ENCODE data around the gene SOS2. TPM values are rescaled to one million over a fixed set of nuclear protein-coding genes. Genes with fewer than 3 reads are reported as not detected.
"Not testable (repeated sequence)": the region's sequence is repeated elsewhere in the genome, so short reads cannot be mapped to it uniquely, and the experiment has no call there.

The SOS2 gene
- polyA plus RNA-seq, 4 donors = 9.5 to 25.7 (median 21.7) TPM

DNA sequence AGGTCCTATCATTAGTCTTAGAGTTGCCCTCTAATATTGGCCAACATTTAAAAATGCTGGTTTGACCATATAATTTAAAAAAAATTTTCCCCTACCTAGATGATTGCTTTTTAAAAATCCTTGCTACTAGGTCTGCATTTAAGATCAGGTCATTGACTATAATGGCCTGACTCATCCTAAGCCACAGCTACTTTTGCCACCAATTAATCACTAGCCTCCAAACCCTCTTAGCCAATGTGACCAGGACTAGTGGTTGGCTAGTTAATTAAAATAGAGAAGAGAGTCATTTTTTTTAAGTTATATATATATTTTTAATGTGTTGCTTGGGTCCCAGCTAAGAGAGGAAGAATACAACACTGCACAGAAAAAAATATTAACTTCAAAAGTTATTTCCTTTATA, 57.5 kb downstream of the SOS2 start:
- DNase-seq (no peak), FAIRE-seq (no peak)
- no peaks in the 10 kb centered on the region for H3K27me3 ChIP-seq (ENCODE audit: control insufficient read depth in 3 of 3, insufficient read depth in 3 of 3, low read length in 3 of 3)
- no peak overlapping the region for H3K4me3 ChIP-seq (ENCODE audit: low read depth in 1 of 3, low read length in 3 of 3)
- no peak overlapping the region for H3K27ac ChIP-seq (ENCODE audit: low read depth in 1 of 3, low read length in 2 of 3)
- H3K36me3 ChIP-seq (ENCODE audit: control insufficient read depth in 3 of 3, insufficient read depth in 2 of 3, low read depth in 1 of 3, low read length in 3 of 3) = peaks cover 0 to 29% (median 6%) of the 10 kb centered on the region in 3 donors
- no peaks in the 10 kb centered on the region for H3K9me3 ChIP-seq (ENCODE audit: control insufficient read depth in 2 of 2, insufficient read depth in 1 of 2, low read depth in 1 of 2, low read length in 1 of 2)
- H3K4me1 ChIP-seq (ENCODE audit: control insufficient read depth in 3 of 3, insufficient read depth in 2 of 3, low read depth in 1 of 3, low read length in 2 of 3) = no peaks in the 10 kb centered on the region

DNA sequence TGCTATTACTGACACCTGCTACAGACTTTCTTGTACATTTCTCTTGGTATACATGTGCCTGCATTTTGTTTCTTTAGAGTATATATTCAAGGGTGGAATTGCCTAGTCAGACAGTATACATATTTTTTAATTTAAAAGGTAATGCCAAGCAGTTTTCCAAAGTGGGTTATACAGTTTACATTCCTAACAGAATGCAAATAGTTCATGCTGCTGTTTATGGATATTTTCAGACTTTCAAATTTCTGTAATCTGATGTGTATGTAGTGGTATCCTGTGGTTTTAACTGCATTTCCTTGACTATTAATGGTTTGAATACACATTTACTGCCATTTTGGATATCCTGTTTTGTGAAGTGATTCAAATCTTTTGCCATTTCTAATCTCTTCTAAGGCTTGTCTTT, 59.5 kb downstream of the SOS2 start:
- Histone ChIP-seq H3K36me3 (ENCODE audit: control insufficient read depth in 3 of 3, insufficient read depth in 2 of 3, low read depth in 1 of 3, low read length in 3 of 3) (peaks cover 0 to 23% (median 5%) of the 10 kb centered on the region in 3 donors), H3K4me1 (ENCODE audit: control insufficient read depth in 3 of 3, insufficient read depth in 2 of 3, low read depth in 1 of 3, low read length in 2 of 3) (no peaks in the 10 kb centered on the region), H3K9me3 (ENCODE audit: control insufficient read depth in 2 of 2, insufficient read depth in 1 of 2, low read depth in 1 of 2, low read length in 1 of 2) (no peaks in the 10 kb centered on the region), H3K4me3 (ENCODE audit: low read depth in 1 of 3, low read length in 3 of 3) (no peak overlapping the region), H3K27ac (ENCODE audit: low read depth in 1 of 3, low read length in 2 of 3) (no peak overlapping the region), H3K27me3 (ENCODE audit: control insufficient read depth in 3 of 3, insufficient read depth in 3 of 3, low read length in 3 of 3) (no peaks in the 10 kb centered on the region)
- DNase-seq (no peak), FAIRE-seq (no peak)

DNA sequence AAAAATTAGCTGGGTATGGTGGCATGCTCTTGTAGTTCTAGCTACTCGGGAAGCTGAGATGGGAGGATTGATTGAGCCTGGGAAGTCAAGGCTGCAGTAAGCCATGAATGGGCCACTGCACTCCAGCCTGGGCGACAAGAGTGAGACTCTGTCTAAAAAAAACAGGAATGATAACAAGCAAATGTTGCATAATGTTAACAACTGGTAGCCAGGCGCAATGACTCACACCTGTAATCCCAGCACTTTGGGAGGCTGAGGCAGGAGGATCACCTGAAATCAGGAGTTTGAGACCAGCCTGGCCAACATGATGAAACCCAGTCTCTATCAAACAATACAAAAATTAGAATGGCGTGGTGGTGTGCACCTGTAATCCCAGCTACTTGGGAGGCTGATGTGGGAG, 64.0 kb downstream of the SOS2 start:
- not testable (repeated sequence) for H3K4me3 ChIP-seq (ENCODE audit: low read depth in 1 of 3, low read length in 3 of 3); H3K27me3 ChIP-seq (ENCODE audit: control insufficient read depth in 3 of 3, insufficient read depth in 3 of 3, low read length in 3 of 3); DNase-seq; H3K27ac ChIP-seq (ENCODE audit: low read depth in 1 of 3, low read length in 2 of 3); H3K4me1 ChIP-seq (ENCODE audit: control insufficient read depth in 3 of 3, insufficient read depth in 2 of 3, low read depth in 1 of 3, low read length in 2 of 3); FAIRE-seq; H3K9me3 ChIP-seq (ENCODE audit: control insufficient read depth in 2 of 2, insufficient read depth in 1 of 2, low read depth in 1 of 2, low read length in 1 of 2)
- peaks cover 0 to 25% (median 5%) of the 10 kb centered on the region in 3 donors for H3K36me3 ChIP-seq (ENCODE audit: control insufficient read depth in 3 of 3, insufficient read depth in 2 of 3, low read depth in 1 of 3, low read length in 3 of 3)
- WGBS, 3 donors = 96 to 98% (median 97%) methylated on average over 4 of the region's 4 CpGs

DNA sequence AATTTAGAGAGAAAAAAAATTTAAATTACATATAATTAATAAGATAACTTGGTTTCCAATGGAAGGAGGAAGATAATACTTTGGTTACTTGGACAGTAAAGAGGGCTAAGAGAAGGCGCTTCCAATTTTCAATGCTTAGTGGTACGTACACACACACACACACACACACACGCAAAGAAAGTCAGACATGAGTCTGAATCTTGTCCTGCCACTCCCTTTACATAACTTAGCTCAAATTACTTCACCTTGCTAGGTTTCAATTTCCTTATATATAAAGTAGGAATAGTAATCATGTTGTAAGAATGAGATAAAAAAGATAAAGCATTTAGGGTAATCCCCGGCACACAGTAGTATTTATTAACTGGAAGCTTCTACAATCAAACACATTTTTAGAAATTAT, 75.3 kb downstream of the SOS2 start:
- DNase-seq (no peak), FAIRE-seq (no peak)
- Histone ChIP-seq H3K9me3 (ENCODE audit: control insufficient read depth in 2 of 2, insufficient read depth in 1 of 2, low read depth in 1 of 2, low read length in 1 of 2) (no peaks in the 10 kb centered on the region), H3K36me3 (ENCODE audit: control insufficient read depth in 3 of 3, insufficient read depth in 2 of 3, low read depth in 1 of 3, low read length in 3 of 3) (peaks cover 3 to 19% (median 8%) of the 10 kb centered on the region in 3 donors), H3K4me3 (ENCODE audit: low read depth in 1 of 3, low read length in 3 of 3) (no peak overlapping the region), H3K27ac (ENCODE audit: low read depth in 1 of 3, low read length in 2 of 3) (no peak overlapping the region), H3K27me3 (ENCODE audit: control insufficient read depth in 3 of 3, insufficient read depth in 3 of 3, low read length in 3 of 3) (no peaks in the 10 kb centered on the region), H3K4me1 (ENCODE audit: control insufficient read depth in 3 of 3, insufficient read depth in 2 of 3, low read depth in 1 of 3, low read length in 2 of 3) (no peaks in the 10 kb centered on the region)
- 91 to 97% (median 91%) methylated on average over 4 of the region's 4 CpGs for WGBS, 3 donors

DNA sequence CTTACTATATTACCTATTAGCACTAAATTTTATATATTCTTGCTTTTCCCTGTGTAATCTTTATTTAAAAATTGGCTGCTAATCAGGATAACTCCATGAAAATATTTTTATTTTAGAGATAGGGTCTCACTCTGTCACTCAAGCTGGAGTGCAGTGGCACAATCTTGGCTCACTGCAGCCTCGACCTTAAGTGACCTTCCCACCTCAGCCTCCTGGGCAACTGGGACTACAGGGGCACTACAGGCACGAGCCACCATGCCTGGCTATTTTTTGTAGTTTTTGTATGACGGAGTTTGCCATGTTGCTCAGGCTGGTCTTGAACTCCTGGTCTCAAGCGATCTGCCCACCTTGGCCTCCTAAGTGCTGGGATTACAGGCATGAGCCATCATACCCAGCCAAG, 82.6 kb downstream of the SOS2 start:
- no peak overlapping the region for H3K27ac ChIP-seq (ENCODE audit: low read depth in 1 of 3, low read length in 2 of 3)
- DNase-seq = no peak
- no peaks in the 10 kb centered on the region for H3K9me3 ChIP-seq (ENCODE audit: control insufficient read depth in 2 of 2, insufficient read depth in 1 of 2, low read depth in 1 of 2, low read length in 1 of 2)
- H3K4me1 ChIP-seq (ENCODE audit: control insufficient read depth in 3 of 3, insufficient read depth in 2 of 3, low read depth in 1 of 3, low read length in 2 of 3) = no peaks in the 10 kb centered on the region
- FAIRE-seq = no peak
- WGBS, 3 donors = 90 to 91% (median 90%) methylated on average over 4 of the region's 4 CpGs
- H3K4me3 ChIP-seq (ENCODE audit: low read depth in 1 of 3, low read length in 3 of 3) = no peak overlapping the region
- peaks cover 6 to 36% (median 22%) of the 10 kb centered on the region in 3 donors for H3K36me3 ChIP-seq (ENCODE audit: control insufficient read depth in 3 of 3, insufficient read depth in 2 of 3, low read depth in 1 of 3, low read length in 3 of 3)
- H3K27me3 ChIP-seq (ENCODE audit: control insufficient read depth in 3 of 3, insufficient read depth in 3 of 3, low read length in 3 of 3) = no peaks in the 10 kb centered on the region

DNA sequence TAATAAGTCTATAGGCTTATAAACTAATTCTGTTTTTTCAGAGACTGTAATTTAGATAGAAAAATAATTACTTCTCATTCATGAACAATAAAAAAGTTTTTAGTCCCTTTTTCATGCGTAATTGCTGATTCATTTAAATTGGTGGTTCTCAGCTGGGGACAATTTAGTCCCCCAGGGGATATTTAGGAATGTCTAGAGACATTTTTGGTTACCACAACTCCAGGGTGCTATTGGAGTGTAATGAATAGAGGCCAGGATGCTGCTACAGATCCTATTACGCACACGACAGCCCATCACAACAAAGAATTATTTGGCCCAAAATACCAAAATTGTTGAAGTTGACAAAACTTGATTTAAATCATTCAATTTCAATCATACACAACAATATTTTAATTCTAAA, 92.2 kb downstream of the SOS2 start:
- Histone ChIP-seq H3K27me3 (ENCODE audit: control insufficient read depth in 3 of 3, insufficient read depth in 3 of 3, low read length in 3 of 3) (no peaks in the 10 kb centered on the region), H3K9me3 (ENCODE audit: control insufficient read depth in 2 of 2, insufficient read depth in 1 of 2, low read depth in 1 of 2, low read length in 1 of 2) (no peaks in the 10 kb centered on the region), H3K4me3 (ENCODE audit: low read depth in 1 of 3, low read length in 3 of 3) (no peak overlapping the region), H3K36me3 (ENCODE audit: control insufficient read depth in 3 of 3, insufficient read depth in 2 of 3, low read depth in 1 of 3, low read length in 3 of 3) (peaks cover 0 to 20% (median 3%) of the 10 kb centered on the region in 3 donors), H3K4me1 (ENCODE audit: control insufficient read depth in 3 of 3, insufficient read depth in 2 of 3, low read depth in 1 of 3, low read length in 2 of 3) (no peaks in the 10 kb centered on the region), H3K27ac (ENCODE audit: low read depth in 1 of 3, low read length in 2 of 3) (no peak overlapping the region)
- FAIRE-seq = no peak
- WGBS, 3 donors = 93 to 97% (median 95%) methylated on average over 3 of the region's 3 CpGs
- no peak for DNase-seq

- FAIRE-seq = no peak
- Histone ChIP-seq H3K4me3 (ENCODE audit: low read depth in 1 of 3, low read length in 3 of 3) (no peak overlapping the region), H3K4me1 (ENCODE audit: control insufficient read depth in 3 of 3, insufficient read depth in 2 of 3, low read depth in 1 of 3, low read length in 2 of 3) (no peaks in the 10 kb centered on the region), H3K9me3 (ENCODE audit: control insufficient read depth in 2 of 2, insufficient read depth in 1 of 2, low read depth in 1 of 2, low read length in 1 of 2) (peaks cover 0 to 5% of the 10 kb centered on the region in 2 donors), H3K27ac (ENCODE audit: low read depth in 1 of 3, low read length in 2 of 3) (no peak overlapping the region), H3K27me3 (ENCODE audit: control insufficient read depth in 3 of 3, insufficient read depth in 3 of 3, low read length in 3 of 3) (no peaks in the 10 kb centered on the region), H3K36me3 (ENCODE audit: control insufficient read depth in 3 of 3, insufficient read depth in 2 of 3, low read depth in 1 of 3, low read length in 3 of 3) (peaks cover 3 to 11% (median 10%) of the 10 kb centered on the region in 3 donors)
- no peak for DNase-seq
- 96 to 99% (median 96%) methylated on average over 2 of the region's 2 CpGs for WGBS, 3 donors
Measured at GRCh38 chr14:50127802-50128201, 103.6 kb downstream of the SOS2 start.

- DNase-seq = no peak
- Histone ChIP-seq H3K27me3 (ENCODE audit: control insufficient read depth in 3 of 3, insufficient read depth in 3 of 3, low read length in 3 of 3) (no peaks in the 10 kb centered on the region), H3K4me3 (ENCODE audit: low read depth in 1 of 3, low read length in 3 of 3) (no peak overlapping the region), H3K4me1 (ENCODE audit: control insufficient read depth in 3 of 3, insufficient read depth in 2 of 3, low read depth in 1 of 3, low read length in 2 of 3) (no peaks in the 10 kb centered on the region), H3K9me3 (ENCODE audit: control insufficient read depth in 2 of 2, insufficient read depth in 1 of 2, low read depth in 1 of 2, low read length in 1 of 2) (no peaks in the 10 kb centered on the region), H3K36me3 (ENCODE audit: control insufficient read depth in 3 of 3, insufficient read depth in 2 of 3, low read depth in 1 of 3, low read length in 3 of 3) (peaks cover 4 to 12% (median 11%) of the 10 kb centered on the region in 3 donors), H3K27ac (ENCODE audit: low read depth in 1 of 3, low read length in 2 of 3) (no peak overlapping the region)
- FAIRE-seq = no peak
- 89 to 98% (median 89%) methylated on average over 3 of the region's 3 CpGs for WGBS, 3 donors
Measured at GRCh38 chr14:50123062-50123461, 108.3 kb downstream of the SOS2 start.

- Histone ChIP-seq H3K4me3 (ENCODE audit: low read depth in 1 of 3, low read length in 3 of 3) (no peak overlapping the region), H3K27ac (ENCODE audit: low read depth in 1 of 3, low read length in 2 of 3) (no peak overlapping the region), H3K27me3 (ENCODE audit: control insufficient read depth in 3 of 3, insufficient read depth in 3 of 3, low read length in 3 of 3) (no peaks in the 10 kb centered on the region), H3K9me3 (ENCODE audit: control insufficient read depth in 2 of 2, insufficient read depth in 1 of 2, low read depth in 1 of 2, low read length in 1 of 2) (no peaks in the 10 kb centered on the region), H3K4me1 (ENCODE audit: control insufficient read depth in 3 of 3, insufficient read depth in 2 of 3, low read depth in 1 of 3, low read length in 2 of 3) (no peaks in the 10 kb centered on the region), H3K36me3 (ENCODE audit: control insufficient read depth in 3 of 3, insufficient read depth in 2 of 3, low read depth in 1 of 3, low read length in 3 of 3) (peaks cover 4 to 11% (median 10%) of the 10 kb centered on the region in 3 donors)
- DNase-seq (no peak), FAIRE-seq (no peak)
- WGBS, 3 donors = 90 to 99% (median 95%) methylated on average over 6 of the region's 6 CpGs
Measured at GRCh38 chr14:50122291-50122690, 109.1 kb downstream of the SOS2 start.
